ENCODE results near the gene LRRC23. TPM values are rescaled to one million over a fixed set of nuclear protein-coding genes. Genes with fewer than 3 reads are reported as not detected.

LRRC23 gene
- total and polyA plus RNA-seq, 2 donors (not counting 1 experiment from before 2014, with no cell fraction given): 5.3 to 14.4 TPM

- Mint-ChIP-seq H3K27ac (peak overlapping the region; percentile 55), H3K9me3 (ENCODE audit: insufficient read depth) (no peaks in the 10 kb centered on the region), H3K27me3 (no peaks in the 10 kb centered on the region), H3K4me3 (peak overlapping the region; percentile 67), H3K4me1 (peaks cover 25% of the 10 kb centered on the region)
- ChIA-PET CTCF (interaction anchor here (1.0 to 1.8 kb wide), 3 partner anchors 25 to 46 kb away, joined by 3 to 4 read pairs (median 4); partner anchors contain the start of gene SPSB2), POLR2A (no interaction called here)
- no peaks in the 10 kb centered on the region for H4K20me1 ChIP-seq (ENCODE audit: control insufficient read depth, insufficient read depth, low read length, poor library complexity, severe bottlenecking)
- TF ChIP-seq EZH2 (IDR thresholded peaks at IDR 0.05; ENCODE audit: borderline replicate concordance, insufficient read depth, low read depth, low read length, poor library complexity, severe bottlenecking): no peak
- no peak for TF ChIP-seq CTCF (IDR thresholded peaks at IDR 0.05)
- 96% methylated on average over 11 of the region's 14 CpGs for WGBS (ENCODE audit: insufficient coverage)
- peaks cover 0 to 10% (median 1%) of the 10 kb centered on the region in 4 experiments for H3K27me3 ChIP-seq (replicated peaks in 1 of 4; ENCODE audit: control extremely low read depth in 1 of 4, control insufficient read depth in 3 of 4, insufficient read depth in 4 of 4, low read length in 3 of 4)
- no peak overlapping the region for H3K4me3 ChIP-seq (ENCODE audit: control extremely low read depth in 1 of 5, extremely low read depth in 1 of 5, insufficient read depth in 1 of 5, low read depth in 2 of 5, low read length in 4 of 5)
- no peaks in the 10 kb centered on the region for H3K79me2 ChIP-seq (ENCODE audit: control insufficient read depth, insufficient read depth, low read length)
- H2AFZ ChIP-seq (ENCODE audit: insufficient read depth, low read depth, low read length, poor library complexity, severe bottlenecking): no peak overlapping the region
- no peak overlapping the region for H3K27ac ChIP-seq (ENCODE audit: low read length in 2 of 2)
- peak overlapping the region; percentile 92 for H3K4me2 ChIP-seq (replicated peaks; ENCODE audit: low read depth, low read length, poor library complexity, severe bottlenecking)
- H3K4me1 ChIP-seq (ENCODE audit: control insufficient read depth in 2 of 2, insufficient read depth in 2 of 2, low read length in 2 of 2): peaks cover 11 to 19% of the 10 kb centered on the region in 2 donors
- ATAC-seq (ENCODE audit: low read depth) (no peak), DNase-seq (no peak)
- peaks cover 0 to 3% (median 0%) of the 10 kb centered on the region in 3 donors for H3K9me3 ChIP-seq (ENCODE audit: control extremely low read depth in 1 of 3, control insufficient read depth in 2 of 3, insufficient read depth in 1 of 3, low read length in 2 of 3)
- H3K9ac ChIP-seq (ENCODE audit: low read length): no peak overlapping the region
- H3K36me3 ChIP-seq (replicated peaks in 1 of 2; ENCODE audit: control extremely low read depth in 1 of 2, control insufficient read depth in 1 of 2, extremely low read depth in 1 of 2, insufficient read depth in 2 of 2, low read length in 1 of 2): peaks cover 0 to 4% of the 10 kb centered on the region in 2 experiments
- intact Hi-C loops (cut with micrococcal nuclease): no loop called here
Observed at GRCh38 chr12:6915789-6916285, 11.2 kb downstream of the LRRC23 start.

GRCh38 chr12:6916426-6917200 is 12.0 kb downstream of the LRRC23 start:
- Histone ChIP-seq H3K9ac (ENCODE audit: low read length) (no peak overlapping the region), H3K79me2 (ENCODE audit: control insufficient read depth, insufficient read depth, low read length) (no peaks in the 10 kb centered on the region), H2AFZ (ENCODE audit: insufficient read depth, low read depth, low read length, poor library complexity, severe bottlenecking) (no peak overlapping the region), H3K4me3 (ENCODE audit: control extremely low read depth in 1 of 5, extremely low read depth in 1 of 5, insufficient read depth in 1 of 5, low read depth in 2 of 5, low read length in 4 of 5) (no peak overlapping the region), H3K36me3 (replicated peaks in 1 of 2; ENCODE audit: control extremely low read depth in 1 of 2, control insufficient read depth in 1 of 2, extremely low read depth in 1 of 2, insufficient read depth in 2 of 2, low read length in 1 of 2) (peaks cover 0 to 4% of the 10 kb centered on the region in 2 experiments), H3K27me3 (replicated peaks in 1 of 4; ENCODE audit: control extremely low read depth in 1 of 4, control insufficient read depth in 3 of 4, insufficient read depth in 4 of 4, low read length in 3 of 4) (peaks cover 0 to 10% (median 1%) of the 10 kb centered on the region in 4 experiments), H3K9me3 (ENCODE audit: control extremely low read depth in 1 of 3, control insufficient read depth in 2 of 3, insufficient read depth in 1 of 3, low read length in 2 of 3) (peaks cover 0 to 3% (median 0%) of the 10 kb centered on the region in 3 donors), H3K4me1 (ENCODE audit: control insufficient read depth in 2 of 2, insufficient read depth in 2 of 2, low read length in 2 of 2) (peaks cover 14 to 24% of the 10 kb centered on the region in 2 donors), H4K20me1 (ENCODE audit: control insufficient read depth, insufficient read depth, low read length, poor library complexity, severe bottlenecking) (no peaks in the 10 kb centered on the region), H3K27ac (ENCODE audit: low read length in 2 of 2) (no peak overlapping the region), H3K4me2 (replicated peaks; ENCODE audit: low read depth, low read length, poor library complexity, severe bottlenecking) (no peak overlapping the region)
- 99% methylated on average over 8 of the region's 11 CpGs for WGBS (ENCODE audit: insufficient coverage)
- CTCF ChIA-PET: interaction anchor here (0.6 to 1.8 kb wide), 5 partner anchors 9 to 47 kb away, joined by 3 to 4 read pairs (median 3); partner anchors contain the start of gene SPSB2
- no peak for TF ChIP-seq CTCF (IDR thresholded peaks at IDR 0.05)
- no peak for TF ChIP-seq EZH2 (IDR thresholded peaks at IDR 0.05; ENCODE audit: borderline replicate concordance, insufficient read depth, low read depth, low read length, poor library complexity, severe bottlenecking)
- Mint-ChIP-seq H3K27me3 (no peaks in the 10 kb centered on the region), H3K9me3 (ENCODE audit: insufficient read depth) (no peaks in the 10 kb centered on the region), H3K27ac (no peak overlapping the region), H3K4me1 (peaks cover 28% of the 10 kb centered on the region), H3K4me3 (peak overlapping the region; percentile 47)
- POLR2A ChIA-PET: no interaction called here
- intact Hi-C loops (cut with micrococcal nuclease): no loop called here
- no peak for DNase-seq
- ATAC-seq (ENCODE audit: low read depth): no peak

Data from B cell (primary cell).